ENCODE results near the gene PLPP1.

Gene PLPP1

DNA sequence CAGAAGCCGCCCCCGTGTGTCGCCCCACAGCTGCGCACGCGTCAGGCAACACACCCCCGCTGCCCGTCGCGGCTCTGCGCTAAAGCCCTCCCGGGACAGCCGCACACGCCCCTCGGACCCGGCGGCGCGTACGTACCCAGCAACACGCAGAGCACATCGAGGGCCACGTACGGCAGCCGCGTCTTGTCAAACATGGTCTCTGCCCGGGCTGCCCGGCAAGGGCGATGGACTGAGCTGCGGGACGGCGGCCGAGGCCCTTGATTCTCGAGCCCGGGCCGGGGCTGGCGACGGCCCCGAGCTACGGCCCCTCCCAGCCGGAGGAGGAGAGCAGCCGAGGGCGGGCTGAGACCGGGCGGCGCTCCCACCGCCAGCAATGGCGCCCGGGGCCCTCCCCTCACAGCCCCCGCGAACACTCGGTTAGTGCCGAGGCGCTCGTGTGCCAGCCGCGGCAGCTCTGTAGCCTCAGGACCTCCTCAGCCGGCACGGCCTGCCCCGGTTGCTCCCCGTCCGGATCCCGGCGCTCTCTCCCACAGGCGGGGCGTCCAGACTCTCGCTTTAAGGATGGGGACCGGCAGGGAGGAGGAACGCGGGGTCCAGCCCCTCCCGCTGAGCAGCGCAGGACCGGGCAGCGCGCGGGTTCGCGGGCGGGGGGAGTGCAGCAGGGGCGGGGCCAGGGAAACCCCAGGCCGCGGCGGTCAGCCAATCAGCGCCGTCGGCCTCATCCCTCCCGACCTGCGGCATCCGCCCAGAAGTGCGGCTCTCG, at the start of gene PLPP1:
Gene PLPP1, minus strand, starts transcription at position 529 of the 763 bp plus-strand sequence. Its CDS starts 335 bp downstream, at position 194.
- peak; percentile 86 to 95 (median 91) for DNase-seq

DNA sequence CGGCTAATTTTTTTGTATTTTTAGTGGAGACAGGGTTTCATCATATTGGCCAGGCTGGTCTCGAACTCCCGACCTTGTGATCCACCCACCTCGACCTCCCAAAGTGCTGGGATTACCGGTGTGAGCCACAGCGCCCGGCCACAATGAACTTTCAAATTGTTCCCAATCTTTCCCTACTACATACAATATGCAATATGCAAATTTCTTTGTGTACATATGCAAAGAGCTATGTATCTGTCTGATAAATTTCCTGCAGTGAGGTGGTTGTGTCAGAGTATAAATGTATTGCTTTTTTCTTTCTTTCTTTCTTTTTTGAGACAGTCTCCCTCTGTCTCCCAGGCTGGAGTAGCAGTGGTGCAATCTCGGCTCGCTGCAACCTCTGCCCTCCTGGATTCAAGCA, 48.8 kb upstream of the PLPP1 start:
- no peak for DNase-seq

DNA sequence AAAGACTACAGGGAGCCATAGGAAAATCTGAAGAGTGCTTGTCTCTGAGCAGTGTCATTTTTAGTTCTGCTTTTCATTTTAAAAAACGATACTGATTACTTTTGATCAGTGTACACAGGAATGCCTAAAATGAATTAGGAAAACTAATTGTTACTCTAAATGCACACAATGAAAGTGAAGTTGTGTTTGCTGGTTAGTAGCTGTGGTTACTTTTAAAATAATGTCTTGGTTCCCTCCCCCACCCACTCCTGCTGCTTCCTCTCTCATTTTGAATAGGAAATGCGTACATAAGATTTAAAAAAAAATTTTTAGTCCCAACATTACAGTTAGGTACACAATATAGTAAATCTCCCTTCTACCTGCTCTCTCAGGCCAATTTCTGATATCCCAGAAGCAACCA, 47.5 kb upstream of the PLPP1 start:
- peak in 1 of 3 donors; percentile 19 for DNase-seq

DNA sequence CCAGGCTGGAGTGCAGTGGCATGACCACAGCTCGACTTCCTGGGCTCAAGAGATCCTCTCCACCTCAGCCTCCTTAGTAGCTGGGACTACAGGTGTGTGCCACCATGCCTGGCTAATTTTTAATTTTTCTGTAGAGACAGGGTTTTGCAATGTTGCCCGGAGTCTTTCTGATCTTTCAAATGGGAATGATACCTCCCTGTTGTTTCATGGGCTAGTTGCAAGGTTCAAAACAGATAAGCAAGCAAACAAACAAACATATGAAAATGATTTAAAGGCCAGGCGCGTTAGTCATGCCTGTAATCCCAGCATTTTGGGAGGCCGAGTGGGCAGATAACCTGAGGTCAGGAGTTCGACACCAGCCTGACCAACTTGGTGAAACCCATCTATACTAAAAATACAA, 45.3 kb upstream of the PLPP1 start:
- no peak for DNase-seq

DNA sequence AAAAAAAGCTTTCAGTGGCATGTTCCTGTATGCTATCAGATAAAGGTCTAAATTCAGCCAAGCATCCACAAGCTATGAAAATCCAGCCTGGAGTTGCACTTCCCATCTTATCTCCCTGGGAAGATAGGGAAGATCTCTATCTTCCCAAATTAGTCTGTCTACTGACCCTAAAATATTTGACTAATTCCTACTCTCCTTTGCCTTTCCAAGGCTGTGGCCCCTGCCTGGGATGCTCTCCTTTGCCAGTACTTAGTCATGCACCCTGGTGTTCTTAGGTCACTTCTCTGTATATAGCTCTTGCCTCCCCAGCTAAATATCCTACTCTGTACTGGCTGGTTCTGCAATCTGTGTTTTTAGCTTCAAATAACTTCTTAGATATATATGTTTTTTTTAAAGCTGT, 44.0 kb upstream of the PLPP1 start:
- DNase-seq = no peak

DNA sequence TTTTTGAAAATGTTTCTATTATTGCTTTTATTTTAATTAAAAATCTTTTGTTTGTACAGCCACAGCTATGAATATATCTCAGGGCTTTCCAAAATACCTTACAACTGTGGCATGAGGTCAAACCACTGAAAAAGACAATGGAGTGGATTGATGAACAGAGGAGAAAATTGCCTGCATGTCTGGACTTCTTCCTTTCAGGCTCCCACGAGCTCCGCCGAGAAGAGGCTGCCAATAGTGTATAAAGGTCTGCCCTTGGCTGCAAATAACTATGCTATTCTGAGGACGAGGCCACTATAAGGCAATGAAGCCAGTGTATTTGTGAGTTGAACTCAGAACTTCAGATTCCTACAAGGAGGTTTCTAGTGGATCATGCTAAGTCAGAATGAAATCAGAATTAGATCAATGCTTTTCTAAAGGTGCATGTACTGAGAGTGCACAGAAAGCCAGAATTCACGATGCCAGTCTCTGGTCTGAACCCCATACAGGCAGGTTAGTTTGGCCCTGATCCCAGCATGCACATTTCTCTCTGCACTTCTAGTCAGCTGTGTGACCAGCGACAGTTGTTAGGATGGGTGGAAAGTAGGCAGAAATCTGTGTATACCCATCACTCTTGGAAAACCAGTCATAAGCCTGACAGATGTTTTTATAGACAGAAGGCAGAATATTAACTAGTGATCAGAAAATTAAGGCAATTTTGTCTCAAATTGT, 42.7 kb upstream of the PLPP1 start:
- no peak for DNase-seq

DNA sequence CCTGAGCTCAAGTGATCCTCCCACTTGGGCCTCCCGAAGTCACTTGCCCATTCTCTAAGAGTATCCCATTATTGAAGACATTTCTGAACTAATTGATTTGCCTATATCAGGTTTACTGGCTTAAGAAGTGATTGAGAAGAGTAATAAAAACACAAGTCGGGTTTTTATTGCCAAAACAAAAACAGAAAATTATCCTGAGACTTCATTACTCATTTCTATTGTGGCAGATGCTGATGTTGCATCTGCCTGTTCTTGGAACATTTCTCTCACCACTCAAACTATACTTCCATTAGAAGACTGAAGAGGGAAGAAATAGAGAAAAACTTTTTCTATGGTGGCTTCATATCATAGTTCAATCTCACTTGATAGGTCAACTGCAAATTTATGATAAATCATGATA, 41.9 kb upstream of the PLPP1 start:
- no peak for DNase-seq

DNA sequence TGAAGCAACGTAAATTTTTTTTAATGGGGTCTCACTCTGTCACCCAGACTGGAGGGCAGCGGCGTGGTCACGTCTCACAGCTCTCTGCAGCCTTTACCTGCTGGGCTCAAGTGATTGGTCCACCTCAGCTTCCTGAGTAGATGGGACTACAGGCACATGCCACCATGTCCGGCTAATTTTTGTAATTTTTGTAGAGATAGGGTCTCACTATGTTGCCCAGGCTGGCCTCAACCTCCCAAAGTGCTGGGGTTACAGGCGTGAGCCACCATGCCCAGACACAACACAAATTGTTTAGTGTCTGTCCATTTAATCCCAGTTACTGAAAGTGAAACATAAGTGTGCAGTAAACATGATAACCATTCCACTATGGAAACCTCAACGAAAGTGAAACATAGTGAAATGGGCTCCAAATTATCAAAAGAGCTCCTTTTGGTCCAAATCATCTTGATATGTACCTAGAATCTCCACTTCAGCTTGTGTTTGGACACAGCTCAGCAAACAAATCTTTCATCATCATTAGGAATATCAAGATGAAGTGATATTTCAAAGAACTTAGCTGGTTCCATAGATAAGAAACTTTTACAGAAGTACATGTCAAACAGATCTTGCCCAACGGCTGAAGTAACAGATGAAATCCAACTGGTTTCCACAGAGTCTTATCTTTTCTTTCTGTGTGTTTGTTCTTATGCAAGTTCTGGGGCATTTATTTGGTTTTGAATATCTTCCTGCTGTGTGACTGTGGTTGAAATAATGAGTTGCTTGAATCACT, 41.2 kb upstream of the PLPP1 start:
- DNase-seq = peak in 1 of 3 donors; percentile 6

DNA sequence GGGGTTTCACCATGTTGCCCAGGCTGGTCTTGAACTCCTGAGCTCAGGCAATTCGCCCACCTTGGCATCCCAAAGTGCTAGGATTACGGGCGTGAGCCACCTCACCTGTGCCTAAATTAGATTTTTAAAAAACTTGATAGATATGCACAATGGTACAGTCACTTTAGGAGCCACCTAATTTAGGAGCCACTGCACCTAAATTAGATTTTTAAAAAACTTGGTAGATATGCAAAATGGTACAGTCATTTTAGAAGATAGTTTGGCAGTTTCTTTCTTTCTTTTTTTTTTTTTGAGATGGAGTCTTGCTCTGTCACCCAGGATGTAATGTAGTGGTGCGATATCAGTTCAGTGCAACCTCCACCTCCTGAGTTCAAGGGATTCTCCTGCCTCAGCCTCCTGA, 37.8 kb upstream of the PLPP1 start:
- DNase-seq = no peak

DNA sequence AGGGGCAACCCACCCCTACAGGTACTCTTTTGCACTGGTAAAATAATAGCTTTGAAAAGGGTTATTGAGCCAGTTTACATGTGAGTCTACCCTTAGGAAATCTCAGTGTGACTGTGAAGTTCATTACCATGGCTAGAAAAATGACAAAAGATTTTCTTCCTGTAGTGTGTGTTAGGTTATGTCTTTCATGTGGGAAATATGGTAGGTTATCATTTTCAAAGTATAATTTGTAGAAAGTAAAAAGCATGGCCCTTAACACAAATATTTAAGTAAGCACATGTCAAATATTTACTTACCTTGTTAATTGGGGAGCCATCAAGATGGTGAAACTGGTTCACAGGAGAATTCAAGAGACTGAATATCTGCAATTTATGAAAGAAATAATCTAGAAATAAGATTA, 37.3 kb upstream of the PLPP1 start:
- DNase-seq = no peak

DNA sequence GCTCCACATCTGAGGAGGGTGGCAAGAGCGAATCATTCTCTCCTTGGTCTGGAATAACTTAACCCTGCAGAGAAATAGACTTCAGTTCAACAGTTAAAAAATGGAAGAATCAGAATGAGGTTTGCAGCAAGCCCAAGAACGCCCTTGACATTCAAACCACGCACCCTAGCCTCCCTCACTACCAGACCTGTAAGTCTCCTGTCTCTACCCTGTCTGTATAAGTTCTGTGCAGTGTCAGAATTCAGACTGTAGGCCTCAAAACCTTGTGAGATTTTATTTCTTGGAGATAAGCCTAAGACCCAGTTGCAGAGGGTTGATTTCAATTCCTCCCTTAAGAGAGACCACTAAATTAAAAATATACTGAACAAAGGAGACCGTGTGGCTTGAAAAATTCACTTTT, 35.8 kb upstream of the PLPP1 start:
- DNase-seq = no peak

DNA sequence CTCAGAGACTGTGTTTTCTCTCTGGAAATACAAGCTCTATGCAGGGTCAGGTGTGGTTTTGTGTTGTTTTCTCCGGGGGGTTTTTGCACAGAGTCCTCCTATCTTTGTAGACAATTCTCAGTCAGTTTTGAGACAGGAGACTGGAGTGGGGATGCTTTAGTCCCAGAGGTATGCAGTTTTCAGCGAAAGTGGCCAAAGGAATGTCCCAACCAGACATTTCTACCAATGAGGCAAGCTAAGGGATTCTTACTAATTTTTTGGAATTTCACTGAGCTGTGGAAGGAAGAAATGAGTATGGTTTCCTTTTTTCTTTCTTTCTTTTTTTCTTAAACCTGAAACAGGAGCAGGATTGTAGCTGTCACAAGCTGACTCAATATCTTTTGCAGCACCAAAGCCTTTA, 35.3 kb upstream of the PLPP1 start:
- no peak for DNase-seq

DNA sequence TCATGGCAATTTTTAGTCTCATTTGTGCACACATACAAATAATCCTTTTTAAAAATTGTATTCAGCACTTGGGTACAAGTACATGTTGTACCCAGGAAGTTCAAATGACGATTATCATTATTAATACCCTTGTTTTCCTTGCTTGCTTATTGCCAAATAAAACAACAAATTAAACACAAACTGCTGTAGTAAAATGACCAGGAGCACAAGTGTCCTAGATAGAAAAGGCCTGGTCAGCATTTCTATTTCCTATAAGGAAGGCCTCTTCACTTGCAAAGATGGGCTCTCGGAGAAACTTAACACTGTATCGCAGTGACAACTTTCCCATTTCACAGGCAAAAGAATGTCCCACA, 34.7 kb upstream of the PLPP1 start:
- no peak for DNase-seq

DNA sequence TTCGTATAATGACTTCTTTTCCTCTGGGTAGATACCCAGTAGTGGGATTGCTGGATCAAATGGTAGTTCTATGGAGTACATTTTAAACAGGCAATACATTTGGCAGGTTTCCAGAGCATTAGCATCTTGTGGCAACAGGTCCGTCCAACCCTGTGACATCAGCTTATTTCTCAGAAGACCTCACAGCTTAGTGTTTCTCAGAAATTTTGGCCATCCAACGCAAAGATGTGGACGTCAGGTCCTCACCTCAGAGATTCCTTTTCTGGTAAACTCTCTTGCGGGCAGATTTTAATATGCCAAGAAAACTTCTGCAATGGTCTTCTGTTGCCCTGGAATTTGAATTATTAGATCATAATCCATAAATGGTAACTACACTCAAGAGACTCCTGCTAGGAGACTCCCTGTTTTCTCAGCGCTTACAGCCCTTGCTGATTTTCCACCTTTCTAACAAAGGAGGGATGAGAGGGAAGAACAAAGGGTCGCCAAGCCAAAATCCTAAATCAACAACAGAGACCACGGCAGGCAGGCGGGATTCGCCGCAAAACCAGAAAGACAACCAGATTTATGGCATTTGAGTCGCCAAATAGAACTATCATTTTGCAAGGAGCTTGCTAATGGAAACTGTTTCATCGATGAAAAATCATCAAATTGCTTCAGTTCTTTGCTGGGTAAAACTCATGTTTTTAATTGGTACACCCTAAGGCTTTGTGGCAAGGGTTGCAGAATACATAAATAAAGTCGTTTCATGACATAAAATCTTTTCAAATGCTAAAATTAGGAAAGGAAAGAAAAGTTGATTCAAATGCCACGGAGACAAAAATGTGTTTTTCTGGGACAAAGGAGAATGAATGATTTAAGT, 34.1 kb upstream of the PLPP1 start:
- no peak for DNase-seq

DNA sequence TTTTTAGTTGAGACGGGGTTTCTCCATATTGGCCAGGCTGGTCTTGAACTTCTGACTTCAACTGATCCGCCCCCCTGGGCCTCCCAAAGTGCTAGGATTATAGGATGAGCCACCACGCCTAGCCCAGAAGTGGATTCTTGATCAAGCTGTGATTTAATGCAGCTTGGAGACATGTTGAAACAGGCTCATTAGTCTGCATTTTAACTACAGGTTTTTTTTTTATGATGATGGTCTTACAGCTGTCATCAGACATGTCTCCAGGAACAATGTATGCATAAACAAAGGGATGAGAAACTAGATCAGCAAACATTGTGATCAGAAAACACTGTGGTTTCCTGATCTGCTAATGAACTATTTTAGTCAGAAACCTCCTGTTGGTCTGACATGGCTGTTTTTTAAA, 30.0 kb upstream of the PLPP1 start:
- no peak for DNase-seq

DNA sequence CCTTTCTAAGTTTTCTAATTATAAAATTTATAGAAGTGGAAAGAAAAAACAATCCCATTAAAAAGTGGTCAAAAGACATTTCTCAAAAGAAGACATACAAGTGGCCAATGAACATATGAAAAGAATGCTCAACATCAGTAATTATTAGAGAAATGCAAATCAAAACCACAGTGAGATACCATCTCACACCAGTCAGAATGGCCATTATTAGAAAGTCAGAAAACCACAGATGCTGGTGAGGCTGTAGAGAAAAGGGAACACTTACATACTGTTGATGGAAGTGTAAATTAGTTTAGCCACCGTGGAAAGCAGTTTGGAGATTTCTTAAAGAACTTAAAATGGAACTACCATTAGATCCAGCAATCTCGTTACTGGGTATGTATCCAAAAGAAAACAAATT, 23.7 kb upstream of the PLPP1 start:
- DNase-seq = no peak

DNA sequence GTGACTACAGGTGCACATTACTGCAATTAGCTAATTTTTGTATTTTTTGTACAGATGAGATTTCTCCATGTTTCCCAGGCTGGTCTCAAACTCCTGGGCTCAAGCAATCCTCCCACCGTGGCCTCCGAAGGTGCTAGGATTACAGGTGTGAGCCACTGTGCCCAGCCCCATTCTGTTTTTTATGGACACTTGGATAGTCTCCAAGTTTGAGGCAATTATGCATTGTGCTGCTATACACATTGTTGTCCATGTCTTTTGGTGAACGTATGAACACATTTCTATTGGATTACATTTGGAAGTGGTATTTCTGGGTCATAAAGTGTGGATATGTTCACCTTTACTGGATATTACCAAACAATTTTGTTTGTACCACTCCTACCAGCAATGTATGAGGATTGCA, 22.4 kb upstream of the PLPP1 start:
- DNase-seq = no peak

DNA sequence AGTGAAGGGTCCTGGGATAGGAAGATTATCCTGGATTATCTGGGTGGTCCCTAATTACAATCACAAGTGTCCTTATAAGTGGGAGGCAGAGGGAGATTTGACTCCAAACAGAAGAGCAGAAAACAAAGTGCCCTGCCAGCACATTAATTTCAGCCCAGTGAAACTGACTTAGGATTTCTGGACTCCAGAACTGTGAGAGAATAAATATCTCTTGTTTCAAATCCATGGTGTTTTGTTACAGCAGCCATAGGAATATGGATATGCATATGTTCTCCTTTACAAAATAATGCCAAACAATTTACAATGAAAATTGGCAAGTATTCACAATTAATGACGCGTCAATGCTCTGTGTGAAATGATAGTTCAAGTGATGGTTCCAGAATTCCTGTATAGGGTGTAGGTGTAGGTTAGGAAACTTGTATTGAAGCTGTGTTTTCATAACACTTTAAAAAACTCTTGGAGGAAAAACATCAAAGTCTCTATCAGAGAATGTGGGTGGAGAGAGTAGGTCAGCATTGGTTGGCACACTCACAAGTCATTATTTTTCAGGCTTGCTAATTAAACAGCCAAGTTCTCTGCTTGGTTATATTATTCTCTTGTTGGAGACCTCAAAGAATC, 19.9 kb upstream of the PLPP1 start:
- DNase-seq = no peak

DNA sequence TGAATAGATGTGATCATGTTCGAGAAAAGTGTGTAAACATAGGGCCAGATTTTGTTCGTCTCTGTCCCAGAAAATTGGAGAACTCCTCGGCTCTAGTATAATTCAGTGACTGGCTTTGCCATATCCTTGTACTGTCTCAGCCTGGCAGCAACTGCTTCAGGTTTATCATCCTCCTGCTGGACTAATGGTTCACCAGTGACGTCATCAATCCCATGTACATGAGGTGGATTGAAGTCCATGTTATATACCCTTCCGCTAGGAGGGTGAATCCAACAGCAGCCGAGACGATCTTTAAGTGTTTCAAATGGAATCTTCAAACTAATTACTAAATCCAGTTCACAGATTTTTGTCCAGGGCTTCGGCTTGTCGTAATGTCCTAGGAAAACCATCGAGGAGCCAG, 17.1 kb upstream of the PLPP1 start:
- no peak for DNase-seq

DNA sequence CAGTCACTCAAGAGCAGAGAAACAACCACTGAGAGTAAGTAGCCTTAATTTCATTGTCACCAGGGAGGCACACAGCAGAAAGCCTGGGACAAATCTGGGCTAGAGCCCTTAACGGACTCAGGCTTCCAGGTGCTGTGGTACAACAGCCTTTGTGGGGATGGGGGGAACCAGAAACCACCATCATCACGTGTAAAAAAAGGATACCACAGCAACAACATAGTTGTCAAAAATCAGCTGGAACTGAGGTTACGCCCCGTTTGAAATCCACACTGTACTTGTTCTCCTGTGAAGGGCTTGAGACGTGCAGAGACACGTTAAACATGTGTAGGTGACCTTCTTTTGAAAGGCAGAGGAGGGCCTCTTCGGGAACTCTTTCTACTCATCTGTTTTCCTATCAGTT, 16.6 kb upstream of the PLPP1 start:
- DNase-seq = no peak

DNA sequence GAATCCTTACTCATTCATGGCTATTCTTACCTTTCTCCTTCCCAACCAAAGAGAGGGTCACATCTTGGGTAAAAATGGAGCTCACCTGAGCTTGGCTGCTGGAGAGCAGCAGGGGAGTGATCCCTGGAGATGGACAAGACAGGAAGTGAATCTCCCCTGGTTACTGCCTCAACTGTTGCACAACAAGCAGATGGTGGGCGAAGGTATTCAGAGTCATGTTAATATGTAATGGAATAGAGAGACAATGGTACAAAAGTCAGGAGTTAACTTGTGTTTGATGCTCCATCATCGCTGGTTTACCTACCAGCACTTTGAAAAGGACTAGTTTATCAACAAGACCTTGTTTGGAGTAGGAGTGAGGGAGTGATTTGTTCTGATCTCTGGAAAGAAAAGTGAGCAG, 13.0 kb upstream of the PLPP1 start:
- DNase-seq = no peak

DNA sequence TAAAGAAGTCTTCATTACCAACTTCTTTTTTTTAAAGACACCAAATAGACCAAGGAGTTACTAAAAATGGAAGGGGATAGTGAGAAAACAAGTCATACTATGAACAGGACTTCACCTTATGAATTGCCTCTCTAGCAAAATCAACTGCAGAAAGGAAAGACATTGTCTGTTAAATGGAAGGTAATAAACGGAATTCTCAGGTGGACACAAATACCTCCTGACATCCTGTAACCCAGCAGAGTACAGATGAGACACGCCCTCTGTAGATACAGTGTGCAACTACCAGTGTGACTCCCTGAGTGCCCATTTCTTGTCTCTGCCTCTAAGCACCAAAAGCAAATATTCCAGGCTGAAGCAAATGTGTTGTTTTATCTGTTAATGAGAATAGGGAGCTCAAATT, 12.2 kb upstream of the PLPP1 start:
- no peak for DNase-seq

DNA sequence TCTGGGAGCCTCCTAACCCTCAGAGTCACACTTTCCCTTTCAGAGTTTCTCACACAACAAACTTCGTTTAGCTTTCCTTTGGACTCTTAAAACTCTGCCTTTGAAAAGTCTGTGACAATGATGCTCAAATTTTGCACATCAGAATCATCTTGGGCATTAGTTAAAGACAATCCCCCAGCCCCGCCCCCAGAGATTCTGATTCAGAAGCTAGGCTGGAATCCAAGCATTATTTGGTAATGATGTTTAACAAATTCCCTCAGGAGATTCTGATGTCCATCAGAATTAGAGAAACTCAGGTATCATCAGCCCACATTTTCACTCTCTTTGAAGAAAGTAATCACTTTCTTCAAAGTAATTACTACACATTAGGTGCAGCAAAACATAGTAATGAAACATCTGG, 9.6 kb upstream of the PLPP1 start:
- DNase-seq = no peak

Measured in suppressor macrophage treated with lipopolysaccharide for 1 hour (primary cell).